H1 (cell line): Measurements from ENCODE around the gene PPIA. TPM values are rescaled to one million over a fixed set of nuclear protein-coding genes. Genes with fewer than 3 reads are reported as not detected.

ENCODE experiments used
- CTCF ChIA-PET: fragments of 300-600 bp; sonication (Branson Sonifier 250); formaldehyde crosslinking; loops from one replicate; lab custom pipeline; 2021; ENCODE audit not compliant: partially characterized antibody; lab: Charles Lee
- POLR2A ChIA-PET: fragments of 300-600 bp; sonication (Branson Sonifier 250); formaldehyde crosslinking; loops from one replicate; lab custom pipeline; 2021; ENCODE audit warnings: inconsistent platforms; ENCODE audit not compliant: partially characterized antibody; lab: Charles Lee
- DNase-seq, 2 experiments: peaks; one replicate each; pipeline versions ENCODE4 v3.0.0 to v3.0.0-alpha.2; 2010 to 2022; ENCODE audit warnings: low spot score in 2 of 2, low read depth in 1 of 2, mixed read lengths in 1 of 2
- FAIRE-seq: peaks from 2 replicates; lab custom pipeline; 2011; peaks lifted over from hg19 to GRCh38; lab: Jason Lieb, UNC
- H2AFZ ChIP-seq: 2 replicates; pipeline ENCODE4 v1.8.1; 2012; ENCODE audit warnings: low read length, inconsistent platforms
- H2AK5ac ChIP-seq: 2 replicates; pipeline ENCODE4 v1.6.1; 2013; ENCODE audit warnings: low read depth, low read length
- H2BK120ac ChIP-seq: replicated peaks from 2 replicates; pipeline ENCODE3; 2013; ENCODE audit warnings: low read depth, low read length, inconsistent platforms
- H2BK12ac ChIP-seq: 2 replicates; pipeline ENCODE4 v1.6.1; 2013; ENCODE audit warnings: low read depth, low read length
- H2BK15ac ChIP-seq: 2 replicates; pipeline ENCODE4 v1.6.1; 2013; ENCODE audit warnings: low read length
- H2BK20ac ChIP-seq: 2 replicates; pipeline ENCODE4 v1.6.1; 2013; ENCODE audit warnings: low read length
- H2BK5ac ChIP-seq: 2 replicates; pipeline ENCODE4 v1.6.1; 2013; ENCODE audit warnings: low read depth, low read length
- H3K14ac ChIP-seq: 2 replicates; pipeline ENCODE4 v1.6.1; 2013; ENCODE audit warnings: inconsistent platforms; ENCODE audit not compliant: insufficient read length
- H3K18ac ChIP-seq: 2 replicates; pipeline ENCODE4 v1.6.1; 2013; ENCODE audit warnings: low read length; ENCODE audit errors: extremely low read depth
- H3K23ac ChIP-seq: 2 replicates; pipeline ENCODE4 v1.6.1; 2013; ENCODE audit warnings: inconsistent platforms; ENCODE audit not compliant: insufficient read length
- H3K23me2 ChIP-seq: 2 replicates; pipeline ENCODE4 v1.6.1; 2013; ENCODE audit warnings: low read depth, low read length
- H3K27ac ChIP-seq: 2 replicates; pipeline ENCODE4 v1.6.1; 2011; ENCODE audit warnings: low read depth, low read length, inconsistent platforms
- H3K27me3 ChIP-seq, 4 experiments: replicated peaks in 1 of 4; 1 replicate in 1 of 4; 2 replicates in 3 of 4; pipeline versions ENCODE4 v1.6.1 to v1.8.1; 2011 to 2013; ENCODE audit warnings: low read length in 3 of 4, mild to moderate bottlenecking in 3 of 4, inconsistent platforms in 2 of 4, mixed read lengths in 2 of 4, moderate library complexity in 1 of 4; ENCODE audit not compliant: control insufficient read depth in 3 of 4, insufficient read depth in 3 of 4; ENCODE audit errors: extremely low read depth in 1 of 4
- H3K36me3 ChIP-seq, 4 experiments: 2 replicates each; pipeline versions ENCODE4 v1.6.1 to v1.8.1; 2011 to 2013; ENCODE audit warnings: mild to moderate bottlenecking in 4 of 4, low read length in 3 of 4, moderate library complexity in 2 of 4, control low read depth in 1 of 4, inconsistent platforms in 1 of 4; ENCODE audit not compliant: insufficient read depth in 4 of 4, control insufficient read depth in 2 of 4
- H3K4ac ChIP-seq: replicated peaks from 2 replicates; pipeline ENCODE3; 2013; ENCODE audit warnings: low read length, low read depth, mixed read lengths, inconsistent platforms; ENCODE audit not compliant: insufficient read length
- H3K4me1 ChIP-seq, 4 experiments: replicated peaks in 1 of 4; 1 replicate in 1 of 4; 2 replicates in 3 of 4; pipeline versions ENCODE4 v1.6.1 to v1.8.1; 2011 to 2013; ENCODE audit warnings: low read length in 3 of 4, inconsistent platforms in 2 of 4, mixed read lengths in 1 of 4; ENCODE audit not compliant: insufficient read depth in 4 of 4, control insufficient read depth in 3 of 4
- H3K4me2 ChIP-seq, 2 experiments: 2 replicates each; pipeline versions ENCODE4 v1.6.1 to v1.8.1; 2011 to 2013; ENCODE audit warnings: low read depth in 2 of 2, low read length in 2 of 2, control low read depth in 1 of 2, inconsistent platforms in 1 of 2, mild to moderate bottlenecking in 1 of 2; ENCODE audit not compliant: insufficient read depth in 1 of 2
- H3K4me3 ChIP-seq, 4 experiments: fragments of 200-600, 300-600 bp in 1 of 4; sonication (generic), shearing (Covaris generic), sonication (Bioruptor Twin) in 1 of 4; 2 replicates each; pipeline versions ENCODE4 v1.5.1 to v1.8.1; 2011 to 2016; ENCODE audit warnings: low read length in 4 of 4, low read depth in 3 of 4, control low read depth in 2 of 4, inconsistent platforms in 2 of 4, mild to moderate bottlenecking in 2 of 4, mixed read lengths in 1 of 4, moderate library complexity in 1 of 4; ENCODE audit not compliant: insufficient read depth in 2 of 4; ENCODE audit errors: extremely low read depth in 1 of 4
- H3K56ac ChIP-seq: replicated peaks from 2 replicates; pipeline ENCODE3; 2013; ENCODE audit warnings: low read depth, mild to moderate bottlenecking, mixed read lengths, low read length, inconsistent platforms; ENCODE audit not compliant: insufficient read length
- H3K79me1 ChIP-seq: 2 replicates; pipeline ENCODE4 v1.6.1; 2013; ENCODE audit warnings: low read depth, low read length, control low read depth
- H3K79me2 ChIP-seq, 2 experiments: 2 replicates each; pipeline versions ENCODE4 v1.6.1 to v1.8.1; 2012 to 2013; ENCODE audit warnings: low read length in 2 of 2, mild to moderate bottlenecking in 2 of 2, inconsistent platforms in 1 of 2; ENCODE audit not compliant: insufficient read depth in 2 of 2, control insufficient read depth in 1 of 2
- H3K9ac ChIP-seq, 4 experiments: replicated peaks in 1 of 4; 1 replicate in 1 of 4; 2 replicates in 3 of 4; pipeline versions ENCODE4 v1.6.1 to v1.8.1; 2011 to 2013; ENCODE audit warnings: low read depth in 3 of 4, low read length in 3 of 4, control low read depth in 2 of 4, mild to moderate bottlenecking in 2 of 4, moderate library complexity in 2 of 4, inconsistent platforms in 1 of 4; ENCODE audit errors: extremely low read depth in 1 of 4
- H3K9me3 ChIP-seq, 2 experiments: 2 replicates each; pipeline versions ENCODE4 v1.6.1 to v1.8.1; 2012 to 2013; ENCODE audit warnings: mild to moderate bottlenecking in 2 of 2, moderate library complexity in 2 of 2, control low read depth in 1 of 2, inconsistent platforms in 1 of 2, low read depth in 1 of 2, low read length in 1 of 2, mixed read lengths in 1 of 2; ENCODE audit not compliant: insufficient read depth in 2 of 2
- H4K20me1 ChIP-seq, 2 experiments: replicated peaks in 1 of 2; 2 replicates each; pipeline versions ENCODE3 to v1.8.1; 2011 to 2013; ENCODE audit warnings: inconsistent platforms in 2 of 2, low read length in 2 of 2, mild to moderate bottlenecking in 1 of 2; ENCODE audit not compliant: insufficient read depth in 2 of 2, control insufficient read depth in 1 of 2
- H4K5ac ChIP-seq: 2 replicates; pipeline ENCODE4 v1.6.1; 2013; ENCODE audit warnings: low read length, low read depth, mixed read lengths, inconsistent platforms; ENCODE audit not compliant: insufficient read length
- H4K8ac ChIP-seq: 2 replicates; pipeline ENCODE4 v1.8.0; 2013; ENCODE audit warnings: mild to moderate bottlenecking, moderate library complexity, low read length, inconsistent platforms; ENCODE audit not compliant: insufficient read depth; ENCODE audit errors: extremely low read depth
- H4K91ac ChIP-seq: replicated peaks from 2 replicates; pipeline ENCODE3; 2013; ENCODE audit warnings: low read length, mixed read lengths, inconsistent platforms; ENCODE audit not compliant: insufficient read length
- BRCA1 ChIP-seq: IDR thresholded peaks from 2 replicates; pipeline ENCODE4 v1.6.1; 2012; ENCODE audit warnings: low read depth, low read length, improper control_type of control experiment
- CBX8 ChIP-seq: fragments of 300-800, 300-1000 bp; sonication (generic); IDR thresholded peaks from 2 replicates; pipeline ENCODE4 v1.7.1; 2016; ENCODE audit warnings: low read depth, low read length, borderline replicate concordance
- GABPA ChIP-seq: IDR thresholded peaks from 2 replicates; pipeline ENCODE4 v1.6.1; 2011; ENCODE audit warnings: mild to moderate bottlenecking, low read length, moderate library complexity, borderline replicate concordance; ENCODE audit not compliant: insufficient read depth
- GTF2F1 ChIP-seq: IDR thresholded peaks from 2 replicates; pipeline ENCODE4 v1.6.1; 2012; ENCODE audit warnings: low read depth, low read length, improper control_type of control experiment, borderline replicate concordance
- KDM4A ChIP-seq: IDR thresholded peaks from one replicate; pipeline ENCODE4 v1.7.1; 2012; ENCODE audit warnings: low read depth, mild to moderate bottlenecking, moderate library complexity, low read length, inconsistent platforms; ENCODE audit not compliant: severe bottlenecking
- POLR2AphosphoS5 ChIP-seq: IDR thresholded peaks from 2 replicates; pipeline ENCODE4 v1.6.1; 2011; ENCODE audit warnings: low read depth, low read length
- SIN3A ChIP-seq, 2 experiments: IDR thresholded peaks in 1 of 2; conservative IDR thresholded peaks in 1 of 2; 2 replicates each; pipeline ENCODE4 v1.6.1; 2011 to 2012; ENCODE audit warnings: low read length in 2 of 2, improper control_type of control experiment in 1 of 2, low read depth in 1 of 2, mild to moderate bottlenecking in 1 of 2
- SIX5 ChIP-seq: IDR thresholded peaks from 2 replicates; pipeline ENCODE4 v1.6.1; 2011; ENCODE audit warnings: mild to moderate bottlenecking, low read depth, low read length
- SP1 ChIP-seq: IDR thresholded peaks from 2 replicates; pipeline ENCODE4 v1.6.1; 2011; ENCODE audit warnings: low read depth, low read length
- SUZ12 ChIP-seq: fragments of 200-600 bp; sonication (generic); IDR thresholded peaks from 2 replicates; pipeline ENCODE4 v1.6.1; 2012; ENCODE audit warnings: mild to moderate bottlenecking, inconsistent platforms, low read length, moderate library complexity, mixed read lengths
- YY1 ChIP-seq: IDR thresholded peaks from 2 replicates; pipeline ENCODE4 v1.6.1; 2011; ENCODE audit warnings: low read depth, mild to moderate bottlenecking, low read length
- WGBS, 2 experiments: shearing (Covaris generic) in 1 of 2; methylation state at CpG; one replicate each; pipeline versions ENCODE4 v1.1.6 to v1.1.7; 2013 to 2015; ENCODE audit warnings: low lambda C conversion rate in 2 of 2, mixed read lengths in 2 of 2, inconsistent platforms in 1 of 2, low coverage in 1 of 2, missing lambda C conversion rate in 1 of 2; ENCODE audit not compliant: insufficient replicate concordance in 2 of 2, insufficient coverage in 1 of 2, insufficient read length in 1 of 2; ENCODE audit errors: extremely low coverage in 1 of 2, missing lambda C conversion rate in 1 of 2; 5-methylcytosine and 5-hydroxymethylcytosine counted together
- polyA plus RNA-seq, 7 experiments: library from polyadenylated mRNA; depleted of rRNA in 3 of 7; stranded (reverse) in 5 of 7; unstranded in 2 of 7; fragments of >200 nt in 5 of 7; fragments of 200-250 nt in 2 of 7; gene quantifications; 1 replicate in 5 of 7; 2 replicates in 1 of 7; 4 replicates in 1 of 7; pipeline versions ENCODE4 v1.2.1 to v1.2.3, GENCODE V29; 2011 to 2013; ENCODE audit warnings: missing spikeins in 2 of 7, mixed read lengths in 2 of 7
- total RNA-seq: library from RNA; stranded (reverse); fragmentation: NEBNext Ultra II Directional; extraction: Animal tissue kit (Norgen Biotek cat#: 25700); gene quantifications from 2 replicates; pipeline ENCODE4 v1.2.1, GENCODE V29; 2021
- TF ChIP-seq, protein P1 (sequence below): IDR thresholded peaks from 2 replicates; pipeline ENCODE4 v1.6.1; 2011; ENCODE audit warnings: low read depth, mild to moderate bottlenecking, low read length; ENCODE audit not compliant: insufficient read depth

PPIA gene
- total and polyA plus RNA-seq, 2 of the 8 experiments (the other 6 are each of a cell fraction or from before 2014, with no cell fraction given), result 2,865 to 5,394 TPM

GRCh38 chr7:44802418-44803025 lies 6.0 kb downstream of the PPIA start:
- H4K20me1 ChIP-seq, result peaks cover 25 to 27% of the 10 kb centered on the region in 2 experiments
- peaks cover 32 to 78% (median 50%) of the 10 kb centered on the region in 4 experiments for H3K36me3 ChIP-seq
- H3K4me3 ChIP-seq, result no peak overlapping the region
- H2BK15ac ChIP-seq, result no peak overlapping the region
- WGBS, 2 experiments, result 94% methylated on average over 5 of the region's 5 CpGs; no CpG with 5 or more reads in 1 of the 2 experiments
- no peaks in the 10 kb centered on the region for H3K79me1 ChIP-seq
- H3K14ac ChIP-seq, result no peak overlapping the region
- no peak overlapping the region for H2AFZ ChIP-seq
- no peak overlapping the region for H3K56ac ChIP-seq
- H4K91ac ChIP-seq, result no peak overlapping the region
- CTCF ChIA-PET, result interaction anchor here (1.4 kb wide), 1 partner anchor 162 kb away, joined by 3 read pairs; no protein-coding TSS in a partner anchor
- no peak overlapping the region for H3K4me2 ChIP-seq
- POLR2A ChIA-PET, result interaction anchor here (0.6 to 5.5 kb wide), 17 partner anchors 9 to 309 kb away, joined by 3 to 35 read pairs (median 3); partner anchors contain the start of genes H2AZ2, OGDH and TBRG4
- no peak overlapping the region for H3K9ac ChIP-seq
- H4K5ac ChIP-seq, result no peak overlapping the region
- H2BK12ac ChIP-seq, result no peak overlapping the region
- H3K23me2 ChIP-seq, result peaks cover 5% of the 10 kb centered on the region; the same call in 1 of the 2 replicates
- H3K27ac ChIP-seq, result no peak overlapping the region
- no peak for DNase-seq
- peaks cover 12 to 30% of the 10 kb centered on the region in 2 experiments for H3K79me2 ChIP-seq
- no peak for FAIRE-seq
- no peak overlapping the region for H2BK120ac ChIP-seq
- H3K4ac ChIP-seq, result no peak overlapping the region
- H4K8ac ChIP-seq, result no peak overlapping the region
- H2BK5ac ChIP-seq, result no peak overlapping the region
- peaks cover 0 to 5% (median 0%) of the 10 kb centered on the region in 4 experiments; a peak in 3 of 7 replicates for H3K4me1 ChIP-seq
- H2AK5ac ChIP-seq, result no peak overlapping the region
- H2BK20ac ChIP-seq, result no peak overlapping the region
- H3K18ac ChIP-seq, result no peak overlapping the region
- H3K23ac ChIP-seq, result no peak overlapping the region
- H3K27me3 ChIP-seq, result no peaks in the 10 kb centered on the region
- no peaks in the 10 kb centered on the region for H3K9me3 ChIP-seq
- TF ChIP-seq GABPA (no peak), KDM4A (no peak), SUZ12 (no peak), SIX5 (no peak), YY1 (no peak), BRCA1 (no peak), POLR2AphosphoS5 (peak; percentile 26), GTF2F1 (no peak), CBX8 (no peak), SP1 (no peak), SIN3A (conservative IDR thresholded peaks at IDR 0.05 in 1 of 2, IDR thresholded peaks at IDR 0.05 in 1 of 2; ENCODE audit: low read depth in 1 of 2, low read length in 2 of 2) (no peak)
- TF ChIP-seq, protein P1, sequence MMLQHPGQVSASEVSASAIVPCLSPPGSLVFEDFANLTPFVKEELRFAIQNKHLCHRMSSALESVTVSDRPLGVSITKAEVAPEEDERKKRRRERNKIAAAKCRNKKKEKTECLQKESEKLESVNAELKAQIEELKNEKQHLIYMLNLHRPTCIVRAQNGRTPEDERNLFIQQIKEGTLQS, result no peak
